Stomach smooth muscle (tissue), 2 donors: ENCODE results near the gene ADAT1.

Experiments used
- H3K27ac ChIP-seq: one replicate; pipeline ENCODE4 v1.7.0; 2013; ENCODE audit warnings: mild to moderate bottlenecking, low read length, inconsistent platforms
- H3K27me3 ChIP-seq, 2 donors: one replicate each; pipeline ENCODE4 v1.7.0; 2013; ENCODE audit warnings: low read length in 2 of 2; ENCODE audit not compliant: insufficient read depth in 2 of 2, control insufficient read depth in 1 of 2
- H3K36me3 ChIP-seq, 2 donors: one replicate each; pipeline ENCODE4 v1.7.0; 2013; ENCODE audit warnings: low read length in 2 of 2; ENCODE audit not compliant: control insufficient read depth in 2 of 2, insufficient read depth in 2 of 2
- H3K4me1 ChIP-seq: one replicate; pipeline ENCODE4 v1.7.0; 2013; ENCODE audit warnings: low read length; ENCODE audit not compliant: control insufficient read depth, insufficient read depth
- H3K4me3 ChIP-seq, 2 donors: one replicate each; pipeline ENCODE4 v1.7.0; 2013; ENCODE audit warnings: low read length in 2 of 2
- H3K9ac ChIP-seq, 2 donors: one replicate each; pipeline ENCODE4 v1.7.0; 2013; ENCODE audit warnings: low read length in 2 of 2, mild to moderate bottlenecking in 1 of 2
- H3K9me3 ChIP-seq, 2 donors: one replicate each; pipeline ENCODE4 v1.7.0; 2013; ENCODE audit warnings: low read length in 2 of 2; ENCODE audit not compliant: control insufficient read depth in 2 of 2
- donor health status: healthy.
- donor health status: Pancreatic carcinoma.

Gene ADAT1

DNA sequence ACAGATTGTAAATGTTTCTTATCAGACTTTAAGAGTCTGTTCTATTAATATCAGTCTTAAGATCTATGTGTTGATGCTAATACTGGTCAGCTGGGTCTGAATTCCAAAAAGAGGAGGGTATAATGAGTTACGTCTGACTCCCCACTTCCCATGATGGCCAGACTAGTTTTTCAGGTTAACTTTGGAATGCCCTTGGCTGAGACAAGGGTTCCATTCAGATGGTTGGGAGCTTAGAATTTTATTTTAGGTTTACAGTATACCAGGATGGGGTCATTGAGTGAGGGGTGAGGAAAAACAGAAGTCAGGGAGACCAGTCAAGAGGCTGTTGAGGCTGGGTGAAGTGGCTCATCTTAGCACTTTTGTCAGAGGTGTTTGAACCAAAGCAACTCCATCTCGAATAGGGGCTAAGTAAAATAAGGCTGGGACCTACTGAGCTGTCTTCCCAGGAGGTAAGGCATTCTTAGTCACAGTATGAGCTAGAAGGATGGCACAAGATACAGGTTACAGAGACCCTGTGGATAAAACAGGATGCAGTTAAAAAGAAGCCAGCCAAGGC is 64.2 kb downstream of the ADAT1 start:
- Histone ChIP-seq H3K36me3 (no peaks in the 10 kb centered on the region), H3K4me3 (no peak overlapping the region), H3K27ac (no peak overlapping the region), H3K9me3 (no peaks in the 10 kb centered on the region), H3K4me1 (peaks cover 6% of the 10 kb centered on the region), H3K27me3 (no peaks in the 10 kb centered on the region), H3K9ac (no peak overlapping the region)

DNA sequence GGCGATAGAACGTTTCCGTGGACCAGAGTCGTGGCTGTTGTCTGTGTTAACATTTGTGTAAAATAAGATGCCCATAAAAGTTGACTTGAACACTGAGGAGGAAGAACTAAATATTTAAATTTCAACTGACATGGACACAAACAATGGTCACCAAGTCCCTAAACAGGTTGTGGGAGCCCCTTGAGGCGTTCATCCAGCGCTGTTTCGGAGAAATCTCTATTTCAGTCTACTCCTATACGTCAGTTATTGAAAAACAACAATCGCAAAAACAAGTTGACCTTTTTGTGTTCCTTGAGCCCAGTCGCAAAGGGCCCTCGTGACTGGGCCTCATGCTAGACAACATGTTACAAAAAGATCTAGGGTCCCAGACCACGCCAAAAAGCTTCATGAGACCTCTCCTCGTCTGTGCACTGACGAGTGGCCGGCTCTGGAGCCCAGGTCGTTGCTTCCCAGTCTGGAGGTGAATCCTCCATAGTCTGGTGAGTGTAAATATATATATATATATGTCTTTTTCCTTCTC is 66.6 kb downstream of the ADAT1 start:
- H3K4me1 ChIP-seq = peaks cover 6% of the 10 kb centered on the region
- H3K27ac ChIP-seq = peak overlapping the region; percentile 86
- H3K4me3 ChIP-seq = peak overlapping the region; percentile 87 to 96
- no peaks in the 10 kb centered on the region for H3K27me3 ChIP-seq
- no peaks in the 10 kb centered on the region for H3K36me3 ChIP-seq
- H3K9ac ChIP-seq = peak overlapping the region; percentile 46 to 52
- no peaks in the 10 kb centered on the region for H3K9me3 ChIP-seq

DNA sequence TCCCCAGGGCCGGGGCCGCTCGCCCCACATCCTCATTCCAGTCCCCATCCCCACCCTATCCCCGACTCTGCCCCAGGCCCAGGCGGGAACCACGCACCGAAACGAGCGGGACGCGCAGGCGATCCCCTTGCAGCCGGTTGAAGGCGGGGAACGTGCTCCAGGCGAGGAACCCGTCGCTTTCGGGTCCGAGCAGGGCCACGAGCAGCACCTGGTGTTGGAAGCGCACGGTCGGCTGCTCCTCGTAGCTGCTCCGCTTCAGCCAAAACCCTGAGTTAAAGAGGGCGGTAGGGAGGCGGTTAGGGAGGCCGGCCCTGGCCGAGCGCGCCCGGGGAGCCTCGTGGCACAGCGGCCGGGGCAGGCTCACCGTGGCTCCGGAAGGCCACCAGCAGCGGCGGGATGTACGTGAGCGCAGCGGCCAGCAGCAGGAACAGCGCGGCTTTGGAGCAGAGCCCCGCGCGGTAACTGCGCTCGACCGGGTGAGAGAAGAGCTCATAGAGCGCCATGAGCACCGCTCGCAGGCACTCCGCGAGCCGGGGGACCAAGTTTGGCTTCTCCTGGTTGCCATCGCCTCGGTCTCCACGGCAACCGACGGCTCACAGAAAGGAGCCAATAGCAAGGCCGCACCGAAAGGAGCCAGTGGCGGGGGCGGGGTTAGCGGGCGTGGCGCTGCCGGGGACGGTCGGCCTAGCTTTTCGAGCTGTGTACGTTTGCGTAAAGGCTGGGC is 67.2 kb downstream of the ADAT1 start, which contains the start of gene TMEM231:
TSS of gene TMEM231 (minus strand) at position 546 of the 724 bp plus-strand sequence. CDS start at position 503, 43 bp downstream.
- Histone ChIP-seq H3K36me3 (no peaks in the 10 kb centered on the region), H3K4me1 (peaks cover 6% of the 10 kb centered on the region), H3K27me3 (no peaks in the 10 kb centered on the region), H3K9ac (peak within 1 kb of the TSS; percentile 52 to 76), H3K4me3 (peak within 1 kb of the TSS; percentile 87 to 96), H3K9me3 (no peaks in the 10 kb centered on the region), H3K27ac (peak within 1 kb of the TSS; percentile 86)

DNA sequence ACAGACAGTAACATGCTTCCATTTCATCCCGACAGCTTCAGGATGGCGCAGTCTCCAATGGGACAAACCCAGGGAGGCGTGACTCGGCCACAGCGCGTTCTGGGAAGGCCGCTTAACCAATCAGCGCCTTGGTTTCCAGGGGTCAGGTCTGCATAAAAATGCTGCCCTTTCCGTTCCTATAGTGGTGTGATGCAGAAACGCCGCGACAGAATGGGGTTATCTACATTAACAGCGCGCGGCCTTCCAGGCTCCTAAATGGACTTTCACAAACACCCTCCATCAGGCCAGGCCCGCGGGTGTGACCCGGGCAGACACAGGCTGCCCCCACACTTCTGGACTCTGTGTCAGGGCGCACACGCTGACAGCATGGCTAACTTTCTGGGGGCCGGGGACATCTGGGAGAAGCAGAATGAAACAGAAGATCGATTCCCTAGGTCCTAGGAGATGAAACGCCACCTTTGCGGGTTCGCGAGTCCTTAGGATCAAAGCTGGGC is 67.8 kb downstream of the ADAT1 start:
- peak overlapping the region; percentile 86 for H3K27ac ChIP-seq
- peak overlapping the region; percentile 87 to 96 for H3K4me3 ChIP-seq
- peak overlapping the region; percentile 52 to 76 for H3K9ac ChIP-seq
- no peaks in the 10 kb centered on the region for H3K9me3 ChIP-seq
- H3K4me1 ChIP-seq = peaks cover 6% of the 10 kb centered on the region
- H3K27me3 ChIP-seq = no peaks in the 10 kb centered on the region
- no peaks in the 10 kb centered on the region for H3K36me3 ChIP-seq

DNA sequence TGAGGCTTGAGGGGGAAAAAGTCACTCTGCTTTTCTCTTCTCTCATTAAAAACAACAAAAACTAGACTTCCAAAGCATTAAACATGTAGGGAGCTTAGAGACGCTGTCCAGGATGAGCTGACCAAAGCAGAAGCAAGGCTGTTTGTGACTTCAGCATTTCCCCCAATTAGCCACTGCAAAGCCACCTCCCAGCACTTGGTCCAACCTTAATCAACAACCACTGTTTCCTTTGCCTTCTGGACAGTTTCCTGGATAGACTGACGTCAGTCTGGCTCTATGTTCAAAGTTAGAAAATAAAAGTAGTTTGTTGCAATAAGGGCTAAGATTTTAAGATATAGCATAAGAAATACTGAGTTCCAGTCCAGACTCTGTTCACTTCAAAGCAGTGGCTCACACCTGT is 70.1 kb downstream of the ADAT1 start:
- no peaks in the 10 kb centered on the region for H3K36me3 ChIP-seq
- H3K9me3 ChIP-seq = no peaks in the 10 kb centered on the region
- H3K4me3 ChIP-seq = no peak overlapping the region
- no peak overlapping the region for H3K9ac ChIP-seq
- no peak overlapping the region for H3K27ac ChIP-seq
- no peaks in the 10 kb centered on the region for H3K27me3 ChIP-seq
- H3K4me1 ChIP-seq = peaks cover 6% of the 10 kb centered on the region

DNA sequence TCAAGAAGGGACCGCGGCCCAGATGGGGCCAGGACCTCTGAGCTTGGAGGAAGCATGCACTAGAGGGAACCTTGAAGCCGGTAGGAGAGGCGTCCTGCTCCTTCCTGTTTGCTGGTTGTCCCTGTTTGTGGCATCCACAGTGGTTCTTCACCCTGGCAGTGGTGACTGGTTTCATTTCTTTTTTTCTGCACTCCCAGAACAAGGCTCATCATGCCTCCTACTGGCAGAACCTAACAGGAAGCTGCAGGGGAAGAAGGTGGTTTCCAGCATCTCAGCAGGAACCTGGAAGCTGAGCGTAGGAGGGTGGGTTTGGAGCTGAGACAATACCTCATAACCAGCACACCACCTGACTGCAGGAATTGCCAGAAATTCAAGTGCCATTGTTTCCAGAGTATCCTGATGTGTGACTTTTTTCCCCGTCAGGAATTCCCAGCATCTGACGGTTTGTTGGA is 72.8 kb downstream of the ADAT1 start:
- no peak overlapping the region for H3K9ac ChIP-seq
- H3K27ac ChIP-seq = no peak overlapping the region
- H3K27me3 ChIP-seq = no peaks in the 10 kb centered on the region
- no peaks in the 10 kb centered on the region for H3K36me3 ChIP-seq
- no peaks in the 10 kb centered on the region for H3K9me3 ChIP-seq
- no peaks in the 10 kb centered on the region for H3K4me1 ChIP-seq
- H3K4me3 ChIP-seq = peak overlapping the region in 1 of 2 donors; percentile 8
